GM19240 (cell line): Measurements from ENCODE around the gene MTTP.
"Not testable (repeated sequence)": the region's sequence is repeated elsewhere in the genome, so short reads cannot be mapped to it uniquely, and the experiment has no call there.

Experiments used
- DNase-seq: peaks from one replicate; pipeline ENCODE4 v3.0.0; 2011; ENCODE audit warnings: low spot score; ENCODE audit not compliant: insufficient read length

The MTTP gene

DNA sequence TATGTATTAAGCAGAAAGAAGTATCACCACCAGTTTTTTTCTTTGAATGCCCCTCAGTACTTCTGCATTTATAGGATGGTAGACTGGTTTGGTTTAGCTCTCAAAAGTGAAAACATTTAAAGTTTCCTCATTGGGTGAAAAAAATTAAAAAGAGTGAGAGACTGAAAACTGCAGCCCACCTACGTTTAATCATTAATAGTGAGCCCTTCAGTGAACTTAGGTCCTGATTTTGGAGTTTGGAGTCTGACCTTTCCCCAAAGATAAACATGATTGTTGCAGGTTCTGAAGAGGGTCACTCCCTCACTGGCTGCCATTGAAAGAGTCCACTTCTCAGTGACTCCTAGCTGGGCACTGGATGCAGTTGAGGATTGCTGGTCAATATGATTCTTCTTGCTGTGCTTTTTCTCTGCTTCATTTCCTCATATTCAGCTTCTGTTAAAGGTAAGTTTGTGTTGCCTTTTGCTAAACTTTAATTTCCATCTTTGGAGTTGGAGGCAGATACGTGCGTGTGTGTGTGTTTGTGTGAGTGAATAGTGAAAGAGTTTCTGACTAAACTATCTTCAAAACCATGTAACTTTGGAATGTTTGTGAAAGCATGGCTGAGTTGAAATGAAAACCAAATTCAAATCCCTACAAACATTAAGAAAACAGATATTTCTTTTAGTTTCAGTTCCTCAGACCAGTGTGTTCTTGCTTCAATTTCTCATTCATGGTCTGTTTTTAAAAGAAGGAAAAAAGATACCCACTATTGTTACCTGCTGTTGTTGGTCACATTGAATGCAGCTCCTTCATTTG lies at the start of gene MTTP:
MTTP (plus strand) TSS at position 295 of the 795 bp plus-strand sequence; CDS start at position 381, 86 bp downstream.
- DNase-seq = no peak

DNA sequence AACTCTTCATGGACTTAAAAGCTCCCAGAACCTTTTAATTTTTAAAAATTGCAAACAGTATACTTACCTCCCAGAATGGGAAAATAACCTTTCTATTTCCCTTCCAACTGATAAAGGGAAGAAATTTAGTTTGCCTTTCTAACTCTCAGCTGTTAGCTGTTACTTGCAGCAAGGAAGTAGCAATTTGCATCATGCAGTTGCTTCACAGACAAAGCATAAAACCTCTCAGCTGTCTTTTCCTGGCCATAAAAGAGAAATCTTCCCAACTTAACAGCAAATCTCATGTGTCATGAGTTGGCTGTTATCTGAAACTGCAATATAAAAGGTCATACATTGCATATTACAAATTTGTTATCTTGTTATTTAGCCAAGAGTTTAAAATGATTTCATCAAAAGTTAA lies 45.4 kb upstream of the MTTP start:
- no peak for DNase-seq

DNA sequence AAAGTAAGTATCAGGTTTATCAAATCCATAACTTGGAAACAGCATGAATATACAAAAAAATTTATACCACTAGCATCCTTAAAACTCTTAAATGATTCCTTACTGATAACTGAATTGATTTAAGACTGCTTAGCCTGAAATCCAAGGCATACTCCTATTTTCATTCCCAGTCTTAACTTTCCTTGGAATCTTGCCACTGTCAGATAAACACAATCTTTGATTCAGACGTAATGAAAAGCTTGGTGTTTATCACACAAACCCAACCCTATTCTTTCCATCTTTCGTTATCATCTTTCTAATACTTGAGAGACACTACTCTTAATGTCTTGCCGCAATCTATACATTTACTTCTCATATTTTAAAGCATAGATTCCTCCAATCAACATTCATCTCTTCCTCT lies 44.7 kb upstream of the MTTP start:
- DNase-seq = no peak

DNA sequence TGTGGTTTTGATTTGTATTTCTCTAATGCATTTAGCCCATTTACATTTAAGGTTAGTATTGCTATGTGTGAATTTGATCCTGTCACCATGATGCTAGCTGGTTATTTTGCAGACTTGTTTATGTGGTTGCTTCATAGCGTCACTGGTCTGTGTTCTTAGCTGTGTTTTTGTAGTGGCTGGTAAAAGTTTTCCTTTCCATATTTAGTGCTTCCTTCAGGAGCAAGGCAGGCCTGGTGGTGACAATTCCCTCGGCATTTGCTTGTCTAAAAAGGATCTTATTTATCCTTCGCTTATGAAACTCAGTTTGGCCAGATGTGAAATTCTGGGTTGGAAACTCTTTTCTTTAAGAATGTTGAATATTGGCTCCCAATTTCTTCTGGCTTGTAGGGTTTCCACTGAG lies 39.9 kb upstream of the MTTP start:
- not testable (repeated sequence) for DNase-seq

DNA sequence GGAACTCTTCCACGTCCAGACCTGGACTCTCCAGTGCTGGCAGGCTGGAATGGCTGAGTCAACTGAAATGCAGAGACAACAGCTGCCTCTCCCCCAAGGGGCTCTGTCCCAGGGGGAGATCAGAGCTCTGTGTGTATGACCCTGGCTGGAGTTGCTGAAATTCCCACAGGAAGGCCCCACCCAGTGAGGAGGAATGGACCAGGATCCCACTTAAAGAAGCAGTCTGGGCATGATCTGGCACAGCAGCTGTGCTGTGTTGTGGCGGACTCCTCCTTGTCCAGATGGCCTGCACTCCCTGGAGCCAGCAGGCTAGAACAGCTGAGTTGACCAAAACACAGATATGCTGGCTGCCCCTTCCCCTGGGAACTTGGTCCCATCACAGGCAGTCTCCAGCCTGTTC lies 38.4 kb upstream of the MTTP start:
- no peak for DNase-seq

DNA sequence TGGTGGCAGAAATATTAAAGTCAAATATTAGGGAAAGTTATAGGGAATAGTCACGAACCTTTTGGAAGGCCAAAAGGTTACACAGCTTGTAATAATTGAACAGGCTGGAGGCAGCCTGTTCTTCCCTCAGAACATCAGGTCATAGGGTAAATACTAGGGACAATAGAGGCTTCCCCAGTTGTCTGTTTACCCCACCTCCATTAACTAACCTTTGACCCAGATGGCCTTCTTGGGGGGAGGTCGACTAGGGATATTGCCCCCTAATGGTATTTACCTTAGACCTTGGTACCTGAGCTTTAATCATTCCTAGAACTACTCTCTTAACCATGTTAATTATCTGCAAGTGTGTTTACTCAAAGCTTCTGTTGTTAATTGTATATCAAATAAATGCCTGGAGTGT lies 37.8 kb upstream of the MTTP start:
- DNase-seq = no peak

DNA sequence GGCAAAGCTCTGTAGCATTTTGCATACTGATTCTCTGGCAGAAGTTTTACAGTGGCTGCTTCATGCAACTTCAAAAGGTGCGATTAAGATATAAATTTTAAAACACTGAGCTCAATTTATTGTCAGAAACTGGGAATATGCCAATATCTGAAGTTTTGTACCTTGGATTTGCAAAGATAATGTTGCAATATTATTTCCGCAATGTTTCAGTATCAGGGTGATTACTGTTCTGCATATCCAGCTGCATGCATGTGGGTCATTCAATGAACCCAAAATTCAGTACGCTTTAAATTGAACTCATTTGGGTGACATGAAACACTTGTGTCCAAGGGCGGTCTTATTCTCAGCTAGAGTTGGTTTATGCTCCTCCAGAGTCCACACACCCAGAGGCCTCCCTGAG lies 37.0 kb upstream of the MTTP start:
- DNase-seq = no peak

DNA sequence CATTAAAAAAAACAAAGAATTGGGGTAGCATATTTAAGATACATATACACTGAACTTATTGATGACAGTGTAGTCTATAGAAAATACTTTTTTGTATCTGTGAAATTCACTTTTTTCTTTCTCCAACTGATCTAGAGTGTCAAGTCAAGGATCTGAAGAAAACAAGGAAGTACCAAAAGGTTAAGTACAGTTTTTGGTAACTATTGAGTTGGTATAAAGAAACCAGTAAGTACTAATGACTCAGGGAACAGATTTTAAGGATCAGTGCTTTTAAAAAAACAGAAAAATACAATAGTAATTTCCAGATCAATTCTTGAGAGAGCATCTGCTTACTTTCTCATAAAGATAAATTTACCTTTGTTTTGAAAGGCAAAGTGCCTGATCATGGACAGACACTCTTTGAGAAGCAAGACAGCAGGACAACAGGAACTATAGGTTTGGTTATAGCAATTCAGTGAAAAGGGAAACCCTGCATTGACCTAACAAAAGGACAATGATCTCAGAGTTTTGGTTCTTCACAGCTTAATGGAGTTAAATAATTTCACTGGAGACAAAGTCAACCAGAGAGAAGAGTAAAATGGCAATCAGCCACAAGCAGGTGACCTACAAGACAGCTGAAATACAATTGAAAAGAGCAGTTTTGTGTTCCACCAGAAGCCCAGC lies 34.2 kb upstream of the MTTP start:
- no peak for DNase-seq

DNA sequence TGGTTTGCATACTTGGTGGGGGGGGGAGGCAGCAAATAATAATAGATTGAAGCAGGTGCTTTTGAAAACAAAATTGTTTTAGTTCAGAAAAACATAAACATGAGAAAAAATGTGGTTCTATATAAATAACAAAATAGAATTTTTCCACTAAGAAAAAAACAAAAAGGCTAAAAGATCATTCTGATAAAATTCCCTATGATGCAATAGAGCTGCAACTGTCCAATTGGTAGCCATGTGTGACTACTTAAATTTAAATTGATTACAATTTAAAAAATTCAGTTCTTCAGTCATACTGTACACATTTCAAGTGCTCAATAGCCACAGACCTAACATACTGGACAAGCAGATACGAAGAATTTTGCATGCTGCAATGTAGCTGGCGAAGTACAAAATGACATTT lies 21.8 kb upstream of the MTTP start:
- no peak for DNase-seq

DNA sequence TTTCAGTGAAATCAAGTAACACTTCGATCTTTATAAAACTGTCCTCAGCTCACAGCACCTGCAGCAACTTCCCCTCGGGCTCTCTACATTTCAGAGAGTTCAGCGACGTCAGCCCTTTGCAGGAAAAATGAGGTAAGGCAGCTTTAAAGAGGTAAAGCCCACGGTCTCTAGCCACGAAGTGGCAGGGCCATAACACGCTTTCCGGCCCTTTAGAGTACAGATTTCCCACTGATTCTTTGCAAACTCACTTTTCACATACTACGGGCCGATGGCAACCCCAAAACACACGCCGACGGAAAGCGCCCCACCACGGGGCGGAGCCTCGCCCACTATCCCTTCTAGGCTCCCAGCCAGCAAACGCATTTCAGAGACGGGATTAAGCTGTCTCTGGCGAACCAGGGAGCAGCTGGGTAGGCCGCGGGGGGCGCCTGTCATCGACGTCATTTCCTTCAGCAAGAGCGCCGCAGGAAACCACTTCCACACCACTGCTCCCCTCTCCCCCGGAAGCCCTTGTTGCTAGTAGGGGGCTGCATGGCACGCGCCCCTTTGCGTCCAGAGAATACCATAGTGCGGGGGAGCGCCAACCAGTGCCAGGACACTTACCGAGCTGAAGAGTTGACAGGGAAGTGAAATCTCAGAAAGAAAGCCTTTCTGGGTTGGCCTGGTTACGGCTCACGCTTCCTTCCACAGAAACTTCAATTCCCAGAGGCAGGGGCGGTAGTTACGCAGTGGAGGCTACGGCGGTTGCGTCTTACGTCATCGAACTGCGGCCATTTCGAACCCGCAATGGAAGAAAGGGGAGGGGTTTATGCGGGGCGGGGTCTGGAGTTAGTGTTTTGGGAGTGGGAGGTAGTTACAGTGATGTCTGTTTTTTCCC lies 11.1 kb upstream of the MTTP start, which contains the start of gene TRMT10A:
TRMT10A (minus strand) TSS at position 730 of the 877 bp plus-strand sequence. CDS start 4,701 bp downstream, outside the sequence.
- DNase-seq = peak; percentile 48

DNA sequence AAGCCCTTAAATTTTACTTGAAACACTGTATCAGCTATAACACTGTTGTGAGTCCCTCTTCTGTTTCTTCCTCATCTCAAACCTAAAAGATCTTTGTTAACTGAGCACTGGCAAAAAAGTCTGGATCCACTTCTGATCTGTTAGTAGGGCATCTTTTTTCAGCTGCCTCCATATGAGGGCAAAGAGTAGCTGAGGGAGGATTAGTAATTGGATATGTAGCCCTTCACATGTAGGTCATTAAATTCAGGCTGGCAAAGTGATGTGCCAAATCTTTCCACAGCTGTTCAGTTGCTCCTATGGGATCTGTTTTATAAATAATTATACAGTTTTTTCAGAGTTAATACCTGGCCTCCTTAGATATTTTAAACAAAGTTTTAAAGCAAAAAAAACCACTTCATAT lies 9.7 kb upstream of the MTTP start:
- DNase-seq = no peak

DNA sequence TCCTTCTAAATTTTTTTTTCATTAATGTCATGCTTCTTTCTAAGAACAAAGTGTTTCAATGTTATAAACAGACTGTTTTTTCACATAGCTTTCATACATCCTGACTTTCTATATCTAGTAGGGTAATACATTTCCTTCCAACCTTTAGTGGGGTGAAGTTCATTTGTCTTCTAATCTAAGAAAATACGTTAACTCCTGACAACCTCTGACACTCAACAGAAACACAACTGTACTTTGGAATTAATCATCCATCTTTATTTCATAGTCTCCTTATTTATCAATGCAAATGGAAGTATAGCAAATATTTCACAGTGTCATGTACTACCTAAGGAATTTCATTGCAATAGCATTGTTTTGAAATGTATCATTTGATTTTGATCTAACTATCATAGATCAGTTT lies 2.7 kb upstream of the MTTP start:
- DNase-seq = no peak

DNA sequence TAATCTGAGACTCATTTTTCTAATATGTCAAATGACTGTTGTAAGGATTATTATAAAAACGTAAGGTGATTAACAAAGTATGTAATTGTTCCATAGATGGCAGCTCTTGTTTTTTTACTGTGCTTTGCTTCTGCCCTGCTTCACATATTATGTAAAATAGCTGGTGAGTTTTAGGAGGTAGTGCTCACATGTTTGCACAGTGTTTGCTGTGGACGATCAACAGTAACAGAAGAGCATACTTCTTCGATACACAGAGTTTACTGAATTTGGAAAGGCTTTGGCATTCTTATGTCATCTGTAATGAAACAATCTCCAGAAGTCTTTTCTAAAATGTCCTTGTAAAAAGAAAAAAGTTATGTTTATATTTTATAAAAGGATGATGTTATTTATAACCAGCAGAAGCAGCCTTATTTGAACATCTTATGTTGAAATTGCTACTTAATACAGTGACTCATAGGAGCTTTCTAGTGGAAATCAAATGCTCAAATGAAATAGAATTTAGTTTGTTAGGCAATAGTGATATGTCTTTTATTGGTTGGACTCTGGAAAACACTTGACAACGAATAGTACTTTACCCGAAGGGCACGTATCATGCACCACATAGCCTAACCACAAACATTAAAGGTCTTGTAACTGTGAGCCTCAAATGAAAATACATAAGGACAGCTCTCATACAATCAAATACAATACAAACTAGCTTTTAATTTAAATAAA lies 1.9 kb upstream of the MTTP start:
- no peak for DNase-seq

DNA sequence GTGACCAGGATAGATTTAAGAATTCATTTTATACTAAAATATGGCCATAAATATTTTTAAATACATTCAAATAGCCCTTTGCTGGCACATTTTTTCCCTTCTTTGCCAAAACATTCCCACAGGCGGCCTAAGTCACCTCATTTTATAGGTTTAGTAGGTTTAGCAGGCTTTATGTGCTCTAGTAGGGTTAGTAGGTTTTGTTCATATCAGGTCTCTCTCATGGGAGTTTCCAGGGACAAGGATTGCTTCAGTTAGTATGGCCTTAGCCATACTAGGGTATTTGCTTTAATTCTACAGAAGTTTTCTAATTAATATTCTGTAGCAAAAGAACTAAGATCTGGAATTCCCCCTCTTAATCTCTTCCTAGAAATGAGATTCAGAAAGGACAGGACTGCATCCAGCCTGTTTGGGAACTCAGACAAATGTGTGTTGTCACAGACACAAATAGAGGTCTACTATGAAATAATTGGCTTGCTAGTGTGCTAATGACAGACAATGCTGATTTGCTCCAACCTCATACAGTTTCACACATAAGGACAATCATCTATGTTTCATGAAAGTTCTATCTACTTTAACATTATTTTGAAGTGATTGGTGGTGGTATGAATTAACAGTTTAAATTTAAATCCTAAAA lies 772 bp upstream of the MTTP start:
- DNase-seq = no peak

DNA sequence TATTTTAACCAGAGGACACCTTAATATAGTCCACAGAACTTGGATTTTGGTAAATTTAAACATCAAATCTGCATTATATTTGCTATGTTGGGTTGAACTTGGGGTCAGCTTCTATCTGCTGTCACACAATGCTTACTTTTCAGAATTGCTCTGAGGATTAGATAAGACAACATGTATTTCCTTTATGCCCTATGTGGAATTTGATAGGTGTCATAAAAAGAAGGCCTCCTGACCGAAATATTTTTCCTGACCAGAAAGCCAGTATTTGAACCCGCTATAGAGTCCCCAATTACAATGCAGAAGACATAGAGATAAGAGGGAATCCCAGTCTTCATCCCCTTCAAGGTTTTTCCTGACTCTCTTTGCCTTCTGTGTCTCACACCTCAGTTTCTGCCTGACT lies 4.1 kb downstream of the MTTP start:
- no peak for DNase-seq

DNA sequence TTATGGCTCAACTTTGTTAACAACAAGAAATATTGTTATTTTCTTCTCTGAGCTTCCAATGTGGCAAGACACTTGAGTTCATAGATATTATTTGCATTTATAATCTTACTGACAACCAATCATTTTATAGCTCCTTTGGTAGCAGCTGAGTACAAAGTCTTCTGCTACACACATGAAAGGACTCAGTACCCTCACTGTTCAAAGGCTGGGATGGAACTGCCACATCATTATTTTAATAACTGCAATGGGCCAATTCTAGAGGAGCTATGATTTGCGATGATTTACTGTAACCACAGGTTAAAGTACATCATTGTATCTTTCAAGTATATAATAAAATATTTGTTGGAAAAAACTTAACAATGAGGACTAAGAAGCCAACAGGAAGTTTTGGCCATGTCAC lies 10.9 kb downstream of the MTTP start:
- DNase-seq = no peak

DNA sequence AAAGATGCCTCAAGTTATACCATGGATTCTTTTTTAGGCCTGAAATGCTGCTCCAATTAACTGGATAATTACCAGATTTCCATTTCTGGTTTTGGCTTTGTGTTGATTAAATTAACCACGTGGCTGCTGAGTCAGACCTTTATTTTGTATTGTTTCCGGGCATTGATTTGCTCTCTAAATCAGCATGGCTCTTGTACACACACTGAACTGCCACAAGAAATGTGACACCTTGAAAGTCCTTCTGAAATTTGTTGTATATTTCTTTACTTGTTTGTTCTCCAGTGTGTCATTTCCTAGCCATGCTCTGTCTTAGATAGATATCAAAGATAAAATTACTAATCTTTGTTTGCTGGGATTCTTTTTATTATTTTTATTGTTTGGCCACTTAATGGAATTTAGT lies 11.7 kb downstream of the MTTP start:
- no peak for DNase-seq

DNA sequence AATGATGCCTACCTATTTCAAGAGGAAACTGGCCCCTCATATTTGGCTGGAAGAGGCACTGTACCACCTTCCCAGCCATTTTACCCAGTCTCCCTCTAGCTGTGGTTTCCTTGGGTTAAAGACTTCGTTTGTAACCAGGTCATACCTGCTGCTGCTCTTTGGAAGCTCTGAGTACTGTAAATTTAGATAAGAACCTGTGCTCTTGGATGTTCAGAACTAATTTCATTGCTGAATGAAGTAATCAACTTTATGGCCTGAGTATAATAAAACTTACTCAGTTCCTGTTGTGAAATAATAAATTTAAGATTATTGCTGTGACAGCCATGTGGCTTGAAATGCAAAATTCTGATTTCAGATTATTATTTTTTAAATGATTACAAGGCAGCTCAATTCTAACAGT lies 12.2 kb downstream of the MTTP start:
- DNase-seq = no peak

DNA sequence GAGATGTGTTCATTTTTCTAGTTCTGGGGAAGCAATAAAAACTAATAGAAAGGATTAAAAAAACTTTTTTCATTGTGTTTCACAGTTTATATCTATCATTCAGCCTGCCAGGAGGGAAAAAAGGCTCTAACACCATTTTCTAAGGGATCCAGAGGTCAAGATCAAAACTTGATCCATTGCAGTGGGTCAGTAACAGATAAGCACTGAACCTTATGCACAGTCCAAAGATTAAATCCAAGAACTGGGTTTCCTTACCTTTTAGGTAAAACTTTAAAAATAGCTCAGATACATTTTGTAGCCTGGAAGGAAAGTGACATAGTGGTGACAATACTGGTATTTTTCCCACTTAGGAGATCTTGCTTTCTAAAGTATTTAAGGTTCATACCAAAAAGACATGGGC lies 12.7 kb downstream of the MTTP start:
- no peak for DNase-seq

DNA sequence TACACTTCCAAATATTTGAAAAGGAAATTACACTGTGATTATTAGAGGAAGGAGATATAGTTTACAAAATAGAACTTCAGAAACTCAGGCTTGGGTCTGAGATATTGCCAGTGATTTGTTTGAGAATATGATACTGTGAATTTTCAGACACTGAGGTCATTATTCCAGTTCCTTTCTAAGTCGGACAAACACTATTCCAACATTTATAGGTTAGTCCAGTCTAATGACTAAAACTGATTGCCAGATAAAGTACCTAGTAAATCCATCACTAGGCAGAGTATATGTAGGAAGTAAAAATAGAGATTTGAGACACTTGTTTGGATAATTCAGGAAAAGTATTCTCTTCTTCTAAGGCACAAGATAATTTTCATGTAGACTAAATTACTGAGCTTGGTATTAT lies 13.2 kb downstream of the MTTP start:
- DNase-seq = no peak

DNA sequence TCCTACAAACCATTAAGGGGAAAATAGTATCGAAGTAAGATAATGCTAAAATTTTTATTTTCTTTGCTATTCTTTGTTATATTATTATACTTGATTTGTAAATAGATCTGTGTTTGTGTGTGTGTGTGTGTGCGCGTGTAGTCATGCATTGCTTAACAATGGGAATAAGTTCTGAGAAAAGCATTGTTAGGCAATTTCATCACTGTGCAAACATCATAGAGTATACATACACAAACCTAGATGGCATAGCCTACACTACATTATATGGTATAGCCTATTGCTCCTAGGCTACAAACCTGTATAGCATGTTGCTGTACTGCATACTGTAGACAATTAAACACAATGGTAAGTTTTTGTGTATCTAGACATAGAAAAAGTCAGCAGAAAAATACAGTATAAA lies 17.1 kb downstream of the MTTP start:
- no peak for DNase-seq
